HepG2 (cell line): Measurements from ENCODE around the gene GRM4.

ENCODE experiments used
- ERF ChIP-seq: IDR thresholded peaks from 2 replicates; pipeline ENCODE4 v1.6.1; 2018; ENCODE audit warnings: missing biosample characterization, missing genetic modification reagents
- EZH2 ChIP-seq: conservative IDR thresholded peaks from 2 replicates; pipeline ENCODE4 v1.6.1; 2012; ENCODE audit warnings: mild to moderate bottlenecking, low read depth, low read length, moderate library complexity
- FOXA1 ChIP-seq, 2 experiments: fragments of 450-650 bp in 1 of 2; sonication (generic) in 1 of 2; formaldehyde crosslinking in 1 of 2; IDR thresholded peaks; 2 replicates each; pipeline versions ENCODE4 v1.4.0 to v1.6.1; 2016 to 2020; ENCODE audit warnings: missing genetic modification reagents in 1 of 2
- HNRNPL ChIP-seq: fragments of 200-400 bp; formaldehyde crosslinking; IDR thresholded peaks from 2 replicates; pipeline ENCODE4 v1.6.1; 2017; ENCODE audit warnings: mild to moderate bottlenecking, low read depth, low read length
- MAX ChIP-seq: IDR thresholded peaks from 2 replicates; pipeline ENCODE4 v1.6.1; 2012; ENCODE audit warnings: inconsistent platforms
- SIN3A ChIP-seq: IDR thresholded peaks from 2 replicates; pipeline ENCODE4 v1.6.1; 2011; ENCODE audit warnings: low read depth, mild to moderate bottlenecking, control low read depth, low read length, borderline replicate concordance
- SOX13 ChIP-seq, 3 experiments: fragments of 450-650 bp in 1 of 3; sonication (generic) in 1 of 3; formaldehyde crosslinking in 1 of 3; IDR thresholded peaks in 2 of 3; conservative IDR thresholded peaks in 1 of 3; 2 replicates each; pipeline versions ENCODE4 v1.5.0 to v1.6.1; 2016 to 2020; ENCODE audit warnings: antibody characterized with exemption in 1 of 3, mild to moderate bottlenecking in 1 of 3, missing compliant biosample characterization in 1 of 3, missing genetic modification reagents in 1 of 3, moderate library complexity in 1 of 3
- TARDBP ChIP-seq: sonication (generic); formaldehyde crosslinking; IDR thresholded peaks from 2 replicates; pipeline ENCODE4 v1.8.0; 2022; ENCODE audit warnings: mild to moderate bottlenecking, missing genetic modification reagents
- TCF7L2 ChIP-seq: IDR thresholded peaks from 2 replicates; pipeline ENCODE4 v1.6.1; 2011; ENCODE audit warnings: mild to moderate bottlenecking, low read depth, low read length, moderate library complexity
- ZNF138 ChIP-seq: sonication (generic); formaldehyde crosslinking; IDR thresholded peaks from 2 replicates; pipeline ENCODE4 v1.5.0; 2020; ENCODE audit warnings: mild to moderate bottlenecking, low read depth, missing genetic modification reagents
- ZNF570 ChIP-seq: sonication (generic); formaldehyde crosslinking; IDR thresholded peaks from 2 replicates; pipeline ENCODE4 v1.4.0; 2020; ENCODE audit warnings: mild to moderate bottlenecking, missing genetic modification reagents, borderline replicate concordance
- TF ChIP-seq, protein P1 (sequence below): sonication (generic); formaldehyde crosslinking; IDR thresholded peaks from 2 replicates; pipeline ENCODE4 v1.4.0; 2020; ENCODE audit warnings: mild to moderate bottlenecking, missing genetic modification reagents

DNA sequence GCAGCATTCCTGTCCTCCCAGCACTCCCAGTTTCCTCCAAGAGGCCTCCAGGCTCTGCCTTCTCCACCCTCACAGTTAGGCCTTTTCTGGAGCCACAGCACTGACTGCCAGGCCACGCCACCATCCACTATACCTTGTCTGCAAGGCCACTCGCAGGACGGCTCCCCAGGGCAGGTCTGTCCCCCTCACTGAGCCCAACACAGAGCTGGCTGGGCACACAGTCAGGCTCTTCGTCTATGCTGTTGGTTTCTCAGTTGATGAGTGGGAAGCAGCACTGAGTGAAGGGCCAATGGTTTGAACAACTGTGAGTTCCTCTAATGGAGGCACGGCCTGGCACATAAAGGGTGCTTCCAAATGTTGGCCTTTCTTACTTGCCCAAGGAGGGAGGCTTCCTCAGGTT is 95.2 kb downstream of the GRM4 start:
- no peak for TF ChIP-seq ZNF138 (CRISPR knock-in tag)
- no peak for TF ChIP-seq SOX13 (IDR thresholded peaks at IDR 0.05)
- TF ChIP-seq SOX13 (CRISPR knock-in tag; conservative IDR thresholded peaks at IDR 0.05 in 1 of 2, IDR thresholded peaks at IDR 0.05 in 1 of 2): no peak
- no peak for TF ChIP-seq EZH2
- TF ChIP-seq HNRNPL: no peak
- no peak for TF ChIP-seq ERF
- TF ChIP-seq ZNF570 (CRISPR knock-in tag): no peak
- TF ChIP-seq, protein P1, sequence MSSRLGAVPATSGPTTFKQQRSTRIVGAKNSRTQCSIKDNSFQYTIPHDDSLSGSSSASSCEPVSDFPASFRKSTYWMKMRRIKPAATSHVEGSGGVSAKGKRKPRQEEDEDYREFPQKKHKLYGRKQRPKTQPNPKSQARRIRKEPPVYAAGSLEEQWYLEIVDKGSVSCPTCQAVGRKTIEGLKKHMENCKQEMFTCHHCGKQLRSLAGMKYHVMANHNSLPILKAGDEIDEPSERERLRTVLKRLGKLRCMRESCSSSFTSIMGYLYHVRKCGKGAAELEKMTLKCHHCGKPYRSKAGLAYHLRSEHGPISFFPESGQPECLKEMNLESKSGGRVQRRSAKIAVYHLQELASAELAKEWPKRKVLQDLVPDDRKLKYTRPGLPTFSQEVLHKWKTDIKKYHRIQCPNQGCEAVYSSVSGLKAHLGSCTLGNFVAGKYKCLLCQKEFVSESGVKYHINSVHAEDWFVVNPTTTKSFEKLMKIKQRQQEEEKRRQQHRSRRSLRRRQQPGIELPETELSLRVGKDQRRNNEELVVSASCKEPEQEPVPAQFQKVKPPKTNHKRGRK (CRISPR knock-in tag): no peak
- no peak for TF ChIP-seq TCF7L2
- no peak for TF ChIP-seq TARDBP (CRISPR knock-in tag)
- TF ChIP-seq FOXA1 (IDR thresholded peaks at IDR 0.05): no peak
- TF ChIP-seq FOXA1 (CRISPR knock-in tag; IDR thresholded peaks at IDR 0.05): no peak
- TF ChIP-seq MAX: no peak
- TF ChIP-seq SIN3A: no peak
